Hippocampal formation (tissue), 2 donors: ENCODE results near the gene RC3H2.
"Not testable (repeated sequence)": the region's sequence is repeated elsewhere in the genome, so short reads cannot be mapped to it uniquely, and the experiment has no call there.

ENCODE experiments used
- DNase-seq, 2 donors: peaks; one replicate each; lab custom pipeline; 2025; lab: John Stamatoyannopoulos, UW

Gene RC3H2

GRCh38 chr9:122929796-122930354, 24.7 kb upstream of the RC3H2 start:
- DNase-seq, result no peak

GRCh38 chr9:122923947-122924346, 18.8 kb upstream of the RC3H2 start:
- no peak for DNase-seq

- DNase-seq, result no peak
These were observed 17.6 kb upstream of the RC3H2 start for GRCh38 chr9:122922713-122923112.

GRCh38 chr9:122918310-122918709, 13.2 kb upstream of the RC3H2 start:
- no peak for DNase-seq

- peak; percentile 76 to 92 for DNase-seq
These were observed 8.0 kb upstream of the RC3H2 start, which contains the start of gene ZBTB6 for GRCh38 chr9:122912964-122913673. Gene ZBTB6, minus strand, starts transcription at chr9:122913323. Its CDS starts 1,251 bp downstream, at chr9:122912072.

GRCh38 chr9:122912671-122912963, 7.5 kb upstream of the RC3H2 start:
- no peak for DNase-seq

GRCh38 chr9:122906122-122906521, 963 bp upstream of the RC3H2 start:
- not testable (repeated sequence) for DNase-seq

GRCh38 chr9:122904466-122904822, 715 bp downstream of the RC3H2 start:
- DNase-seq, result peak in 1 of 2 donors; percentile 39

GRCh38 chr9:122900791-122901190, 4.4 kb downstream of the RC3H2 start:
- DNase-seq, result no peak

- DNase-seq, result no peak
These were observed 7.2 kb downstream of the RC3H2 start for GRCh38 chr9:122897969-122898368.

- DNase-seq, result no peak
These were observed 16.7 kb downstream of the RC3H2 start for GRCh38 chr9:122888480-122888879.

- DNase-seq, result no peak
These were observed 22.0 kb downstream of the RC3H2 start for GRCh38 chr9:122883125-122883524.

GRCh38 chr9:122879443-122879842, 25.7 kb downstream of the RC3H2 start:
- no peak for DNase-seq

- DNase-seq, result no peak
These were observed 29.6 kb downstream of the RC3H2 start for GRCh38 chr9:122875523-122875922.

GRCh38 chr9:122867276-122867675, 37.9 kb downstream of the RC3H2 start:
- not testable (repeated sequence) for DNase-seq

- no peak for DNase-seq
These were observed 39.1 kb downstream of the RC3H2 start for GRCh38 chr9:122866079-122866478.

- no peak for DNase-seq
These were observed 39.9 kb downstream of the RC3H2 start for GRCh38 chr9:122865300-122865699.

- DNase-seq, result no peak
These were observed 41.8 kb downstream of the RC3H2 start for GRCh38 chr9:122863407-122863806.

- no peak for DNase-seq
These were observed 44.6 kb downstream of the RC3H2 start for GRCh38 chr9:122860319-122861142.

- DNase-seq, result no peak
These were observed 47.3 kb downstream of the RC3H2 start for GRCh38 chr9:122857815-122858214.

GRCh38 chr9:122852085-122852786, 52.9 kb downstream of the RC3H2 start:
- not testable (repeated sequence) for DNase-seq

GRCh38 chr9:122848256-122848943, 56.8 kb downstream of the RC3H2 start:
- DNase-seq, result no peak
